HG03469 (cell line): Measurements from ENCODE around the gene RIT2.
"Not testable (repeated sequence)": the region's sequence is repeated elsewhere in the genome, so short reads cannot be mapped to it uniquely, and the experiment has no call there.

ENCODE experiments used
- ATAC-seq: cut with Tn5 transposase; IDR thresholded peaks from one replicate; pipeline ENCODE4 v1.9.1; 2021; ENCODE audit warnings: mild to moderate bottlenecking, moderate library complexity, moderate number of reproducible peaks; ENCODE audit not compliant: unreplicated experiment

RIT2 gene

DNA sequence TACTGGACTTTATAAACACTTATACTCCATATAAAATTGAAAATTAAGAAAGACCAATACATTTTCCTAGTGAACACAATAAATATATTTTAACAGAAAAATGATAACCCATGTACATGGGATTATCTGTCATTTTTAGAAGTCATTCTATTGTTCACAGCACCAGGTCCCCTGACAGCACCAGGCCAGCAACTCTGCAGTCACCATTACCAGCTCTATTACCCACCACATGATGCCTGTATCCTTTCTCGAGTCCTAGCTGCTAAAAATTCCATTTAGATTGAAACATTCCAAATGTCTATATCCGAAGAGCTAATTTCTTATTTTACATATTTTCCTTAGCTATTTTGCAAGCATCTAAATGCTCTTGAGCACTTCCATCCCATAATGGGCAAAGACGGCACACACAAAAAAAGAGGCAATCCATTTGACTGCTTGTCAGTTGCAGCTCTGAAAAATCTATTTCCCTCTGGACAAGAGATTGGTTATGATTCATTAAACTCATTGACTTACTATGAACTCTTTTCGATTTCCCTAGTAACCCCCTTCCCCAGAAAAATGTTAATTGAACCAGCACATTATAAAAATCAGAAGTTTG is 336.9 kb downstream of the RIT2 start:
- ATAC-seq, result no peak

DNA sequence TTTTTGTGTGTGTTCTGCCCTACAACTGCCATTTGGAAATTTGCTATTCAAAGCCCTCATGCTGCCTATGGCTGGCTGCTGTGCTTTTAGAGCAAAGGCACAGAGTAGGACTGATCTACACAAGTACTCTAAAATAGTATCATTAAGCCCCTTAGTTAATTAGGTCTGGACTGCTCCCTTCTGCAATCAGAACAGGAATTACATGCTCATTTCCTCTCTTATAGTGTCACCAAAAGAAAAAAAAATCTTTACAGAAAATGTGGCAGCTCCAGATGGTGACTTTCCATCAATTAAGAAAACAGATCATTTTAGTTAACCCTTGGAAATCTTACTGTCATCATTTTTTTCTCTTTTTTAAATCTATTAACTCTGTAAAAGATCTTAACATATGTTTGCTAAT is 337.5 kb downstream of the RIT2 start:
- no peak for ATAC-seq

DNA sequence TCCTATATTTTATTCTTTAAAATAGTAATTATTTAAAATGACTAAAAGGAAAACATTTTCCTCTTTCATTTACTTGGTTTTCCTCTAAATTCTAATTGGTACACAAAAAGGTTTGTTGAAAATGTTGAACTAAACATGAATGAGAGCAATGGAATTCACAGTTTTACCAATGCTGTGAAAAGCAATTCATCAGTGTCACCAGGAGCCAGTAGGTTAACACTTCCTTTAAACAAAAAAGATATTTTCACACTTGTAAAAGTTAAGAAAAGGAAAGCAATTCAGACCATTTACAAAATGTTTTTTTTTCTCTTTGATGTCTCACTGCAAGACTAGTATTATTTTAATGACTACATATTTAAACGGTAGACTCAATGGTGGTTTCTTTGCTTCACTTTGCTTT is 341.6 kb downstream of the RIT2 start:
- no peak for ATAC-seq

DNA sequence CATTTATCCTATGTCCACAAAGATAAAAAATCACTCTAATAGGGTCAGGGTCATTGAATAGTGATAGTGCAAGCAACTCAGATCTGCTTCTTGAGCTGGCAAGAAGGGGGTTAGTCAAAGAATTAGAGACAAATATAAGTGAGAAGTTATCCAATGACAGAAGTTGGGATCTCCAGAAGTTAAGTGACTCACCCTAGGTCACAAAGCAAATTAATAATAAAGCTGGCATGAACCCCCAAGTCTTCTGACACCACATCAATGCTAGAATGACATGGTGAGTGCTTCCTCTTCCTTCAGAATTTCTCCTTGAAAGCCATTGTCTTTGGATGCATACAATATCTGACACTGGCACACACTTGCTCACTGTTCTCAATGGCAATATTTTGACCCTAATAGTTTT is 343.5 kb downstream of the RIT2 start:
- no peak for ATAC-seq

- no peak for ATAC-seq
These were observed 350.2 kb downstream of the RIT2 start for GRCh38 chr18:42765302-42765701.

DNA sequence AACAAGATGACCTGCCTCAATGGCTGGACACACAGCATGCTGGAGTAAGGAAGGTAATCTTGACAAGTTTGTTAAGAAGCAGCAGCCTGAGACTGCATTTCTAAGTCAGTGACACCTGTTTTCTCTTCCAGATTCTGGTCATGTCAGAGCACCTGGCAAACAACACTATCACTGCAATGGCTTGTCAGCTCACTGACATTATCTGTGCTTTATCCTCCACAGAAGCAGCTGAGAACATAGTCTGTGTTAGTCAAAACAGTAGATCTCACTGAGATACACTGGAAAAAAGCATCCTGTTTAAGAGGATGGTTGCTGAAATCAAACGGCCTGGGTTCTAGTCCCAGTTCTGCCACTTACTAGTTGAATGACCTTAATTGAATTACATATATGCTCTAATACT is 355.2 kb downstream of the RIT2 start:
- no peak for ATAC-seq

GRCh38 chr18:42758852-42759251 is 356.6 kb downstream of the RIT2 start:
- ATAC-seq, result no peak

GRCh38 chr18:42756214-42756613 is 359.3 kb downstream of the RIT2 start:
- ATAC-seq, result no peak

- no peak for ATAC-seq
These were observed 362.6 kb downstream of the RIT2 start for GRCh38 chr18:42752916-42753315.

DNA sequence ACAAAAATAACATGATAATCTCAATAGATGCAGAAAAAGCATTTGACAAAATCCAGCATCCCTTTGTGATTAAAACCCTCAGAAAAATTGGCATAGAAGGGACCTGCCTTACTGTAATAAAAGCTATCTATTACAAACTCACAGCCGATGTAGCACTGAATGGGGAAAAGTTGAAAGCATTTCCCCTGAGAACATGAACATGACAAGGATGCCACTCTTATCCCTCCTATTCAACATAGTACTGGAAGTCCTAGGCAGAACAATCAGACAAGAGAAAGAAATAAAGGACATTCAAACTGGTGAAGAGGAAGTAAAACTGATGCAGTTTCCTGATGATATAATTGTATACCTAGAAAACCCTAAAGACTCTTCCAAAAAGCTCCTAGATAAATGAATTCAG is 368.7 kb downstream of the RIT2 start:
- no peak for ATAC-seq

DNA sequence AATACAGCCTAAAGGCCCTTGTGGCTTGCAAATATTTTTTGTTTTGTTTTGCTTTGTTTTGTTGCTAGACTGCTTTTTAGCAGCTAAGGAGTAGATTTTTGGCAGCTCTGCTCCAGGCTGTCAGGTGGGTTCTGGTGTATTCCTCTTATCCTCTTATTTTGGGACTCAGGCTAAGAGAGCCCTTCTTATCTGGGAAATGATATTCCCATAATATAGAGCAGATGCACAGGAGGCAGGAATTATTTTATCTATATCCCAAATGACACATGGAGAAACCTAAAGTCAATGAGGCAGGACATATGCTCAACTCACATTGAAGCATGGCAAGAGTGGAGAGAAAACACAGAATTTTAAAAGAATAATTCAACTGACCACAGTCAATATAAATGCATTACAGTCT is 369.6 kb downstream of the RIT2 start:
- no peak for ATAC-seq

DNA sequence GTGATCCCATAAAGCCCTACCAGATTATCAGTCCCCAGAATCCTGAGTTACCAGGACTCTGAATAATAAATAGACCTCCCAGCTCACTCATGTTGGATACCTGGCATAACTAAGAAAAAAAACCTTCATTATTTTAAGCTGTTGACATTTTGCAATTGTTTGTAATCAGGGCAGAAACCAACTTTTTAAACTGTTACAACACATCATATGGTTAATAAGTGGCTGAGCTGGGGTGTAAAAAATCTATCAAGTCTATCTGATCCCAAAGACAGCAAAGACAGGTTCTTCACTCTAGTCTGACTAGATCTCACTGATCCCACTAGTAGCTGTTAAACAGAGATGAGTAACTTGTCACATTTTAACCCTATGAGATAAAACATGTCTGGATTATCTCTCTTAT is 370.3 kb downstream of the RIT2 start:
- no peak for ATAC-seq

DNA sequence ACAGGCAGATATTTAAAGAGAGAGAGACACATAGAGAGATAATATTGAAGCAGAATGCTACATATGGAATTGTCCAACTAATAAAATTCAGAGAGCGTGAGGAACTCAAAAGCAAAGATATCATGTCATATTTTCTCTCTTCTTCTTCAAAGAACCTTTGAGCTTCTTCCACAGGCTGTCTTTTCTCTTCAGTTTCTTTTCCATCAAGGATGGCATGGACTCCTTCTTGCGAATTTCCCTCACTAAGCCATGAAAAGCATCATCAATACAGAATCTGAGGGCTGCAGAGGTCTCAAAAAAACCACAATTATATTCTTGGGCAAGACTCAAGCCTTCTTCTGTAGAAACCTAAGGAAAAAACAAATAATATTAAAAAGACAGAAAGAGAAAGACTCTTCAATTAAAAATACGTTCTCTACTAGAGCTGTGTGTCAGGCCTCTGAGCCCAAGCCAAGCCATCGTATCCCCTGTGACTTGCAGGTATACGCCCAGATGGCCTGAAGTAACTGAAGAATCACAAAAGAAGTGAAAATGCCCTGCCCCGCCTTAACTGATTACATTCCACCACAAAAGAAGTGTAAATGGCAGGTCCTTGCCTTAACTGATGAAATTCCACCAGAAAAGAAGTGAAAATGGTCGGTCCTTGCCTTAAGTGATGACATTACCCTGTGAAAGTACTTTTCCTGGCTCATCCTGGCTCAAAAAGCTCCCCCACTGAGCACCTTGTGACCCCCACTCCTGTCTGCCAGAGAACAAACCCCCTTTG is 371.9 kb downstream of the RIT2 start:
- ATAC-seq, result no peak

DNA sequence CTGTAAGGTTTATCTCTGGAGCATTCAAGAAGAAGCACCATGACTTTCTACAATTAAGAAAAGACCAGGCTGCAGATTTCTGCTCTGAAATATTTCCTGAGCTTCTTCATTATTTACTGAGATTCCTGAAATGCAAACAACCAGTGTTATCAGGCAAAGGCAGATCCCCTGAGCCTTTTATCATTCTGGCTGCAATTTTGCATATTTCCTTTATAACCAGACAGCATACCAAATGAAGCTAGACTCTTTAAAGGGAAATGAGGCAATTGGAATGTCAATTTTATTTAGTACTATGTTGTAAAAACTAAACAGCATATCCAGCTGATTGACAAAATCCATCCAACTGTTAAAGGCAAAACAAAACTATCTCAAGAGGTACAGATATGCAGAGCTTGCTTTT is 372.5 kb downstream of the RIT2 start:
- ATAC-seq, result no peak

GRCh38 chr18:42742474-42742873 is 373.0 kb downstream of the RIT2 start:
- ATAC-seq, result no peak

GRCh38 chr18:42741805-42742347 is 373.6 kb downstream of the RIT2 start:
- not testable (repeated sequence) for ATAC-seq

DNA sequence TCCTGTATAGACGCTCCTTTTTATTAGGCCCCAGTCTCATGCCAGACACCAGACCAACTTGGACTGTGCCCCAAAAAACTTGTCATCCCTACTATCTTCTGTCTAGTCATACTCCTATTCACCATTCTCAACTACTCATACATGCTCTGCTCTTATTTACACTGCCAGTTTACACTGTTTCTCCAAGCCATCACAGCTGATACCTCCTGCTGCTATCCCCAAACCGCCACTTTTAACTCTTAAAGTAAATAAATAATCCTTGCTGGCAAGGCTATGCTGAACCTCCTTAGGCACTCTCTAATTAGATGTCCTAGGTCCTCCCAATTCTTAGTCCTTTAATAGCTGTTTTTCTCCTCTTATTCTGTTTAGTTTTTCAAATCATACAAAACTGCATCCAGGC is 374.2 kb downstream of the RIT2 start:
- not testable (repeated sequence) for ATAC-seq

GRCh38 chr18:42736074-42736473 is 379.4 kb downstream of the RIT2 start:
- ATAC-seq, result no peak

GRCh38 chr18:42734520-42734919 is 381.0 kb downstream of the RIT2 start:
- ATAC-seq, result no peak

DNA sequence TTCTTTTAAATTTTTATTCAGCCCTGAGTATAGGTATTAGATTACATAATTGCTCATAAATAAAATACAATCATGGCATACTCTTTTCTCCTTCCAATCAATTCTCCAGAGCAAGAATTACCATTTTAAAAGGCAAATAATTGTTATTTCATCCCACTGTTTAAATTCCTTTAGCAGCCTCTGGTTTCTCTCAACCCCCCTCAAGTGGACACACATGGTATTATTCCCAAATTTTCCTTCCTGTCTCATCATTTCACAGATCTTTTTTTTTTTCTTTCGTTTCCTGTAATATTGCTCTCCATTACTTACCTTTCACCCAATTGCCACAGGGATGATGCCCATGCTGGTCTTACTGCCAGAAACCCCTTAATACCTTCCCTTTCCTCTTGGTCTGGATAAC is 385.2 kb downstream of the RIT2 start:
- ATAC-seq, result no peak

DNA sequence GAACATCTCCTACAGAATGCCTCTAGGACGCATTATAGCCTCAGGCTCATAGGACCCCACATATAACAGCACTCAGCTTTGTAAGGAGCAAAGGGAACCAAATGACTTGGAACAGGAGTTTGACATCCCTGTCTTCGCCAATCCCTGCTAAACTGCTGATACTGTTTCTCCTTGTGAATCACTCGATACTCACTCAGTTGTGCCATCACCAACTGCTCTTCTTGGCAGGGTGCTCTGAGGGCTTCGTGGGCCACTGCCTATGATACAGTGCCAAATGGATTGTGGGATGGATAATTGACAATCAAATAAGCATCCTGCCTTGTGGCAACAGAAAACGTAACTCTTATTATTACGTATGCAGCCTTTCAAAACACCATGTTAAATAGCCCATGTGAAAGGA is 396.3 kb downstream of the RIT2 start:
- no peak for ATAC-seq

GRCh38 chr18:42712065-42712464 is 403.4 kb downstream of the RIT2 start:
- ATAC-seq, result no peak
